ENCODE results near the gene RAP2A.

DNA sequence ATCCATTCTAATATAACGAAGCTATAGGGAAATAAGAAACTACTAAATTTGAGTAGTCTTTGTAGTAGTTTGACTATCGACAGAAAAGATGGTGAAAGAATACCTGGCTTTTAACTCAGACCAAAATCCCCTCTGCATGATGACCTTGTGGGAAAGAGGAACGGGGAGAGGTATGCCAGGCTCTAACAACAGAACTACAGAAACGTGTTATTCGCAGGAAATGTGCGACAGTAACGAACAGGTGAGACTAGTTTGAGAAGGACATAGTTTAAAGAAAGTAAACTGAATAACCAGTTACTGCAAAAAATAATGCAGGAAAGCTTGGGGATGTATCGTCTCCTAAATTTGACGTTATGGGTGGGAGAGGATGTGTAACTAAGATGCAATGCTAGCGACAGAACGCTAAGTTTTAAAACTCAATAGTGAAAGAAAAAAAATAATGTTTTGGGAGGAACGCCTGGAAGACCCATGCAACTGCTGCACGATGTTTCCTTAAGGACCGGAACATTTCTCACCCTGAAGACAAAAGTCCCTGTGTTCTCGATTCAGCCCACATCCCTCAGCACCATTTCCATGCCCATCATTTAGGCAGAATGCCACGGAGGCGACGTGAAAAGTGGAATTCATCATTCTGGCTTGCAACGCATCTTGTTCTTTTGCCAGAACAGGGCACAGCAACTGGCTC lies 1.6 kb upstream of the RAP2A start:
- no peak for TF ChIP-seq CTCF (conservative IDR thresholded peaks at IDR 0.05; ENCODE audit: low read depth, low read length)
- TF ChIP-seq EZH2 (IDR thresholded peaks at IDR 0.05; ENCODE audit: borderline replicate concordance, low read depth, low read length, poor library complexity, severe bottlenecking) = no peak
